ENCODE data around the gene ATXN7L1. TPM values are rescaled to one million over a fixed set of nuclear protein-coding genes. Genes with fewer than 3 reads are reported as not detected.
A peak's percentile ranks its signal among the peaks of the same experiment; 100 is the strongest.

The ATXN7L1 gene
- total and polyA plus RNA-seq, 2 of the 13 experiments (the other 11 are each of a cell fraction or from before 2014, with no cell fraction given): 4.1 to 7.8 TPM

- H3K9ac ChIP-seq (ENCODE audit: insufficient read depth, low read depth, low read length): no peak overlapping the region
- in situ Hi-C loops (cut with HindIII; ENCODE audit: extremely low pct_ligation_motif_present, low pct_unique_long_range_greater_than_20kb): no loop called here
- CTCF ChIA-PET (ENCODE audit: low intra/inter-chr PET ratio, low total read pairs): no interaction called here
- intact Hi-C loops (cut with micrococcal nuclease; ENCODE audit: unreplicated experiment): no loop called here
- POLR2A ChIA-PET: interaction anchor here (1.2 kb wide), 1 partner anchor 12 kb away, joined by 3 read pairs; no protein-coding TSS in a partner anchor
- FAIRE-seq: no peak
- H3K9me3 ChIP-seq (ENCODE audit: low read length): no peaks in the 10 kb centered on the region
- no peaks in the 10 kb centered on the region; a peak in 1 of 5 replicates for H3K27me3 ChIP-seq (ENCODE audit: control insufficient read depth in 1 of 2, insufficient read depth in 2 of 2, low read length in 2 of 2)
- no peak overlapping the region for H3K4me3 ChIP-seq (replicated peaks in 1 of 3; ENCODE audit: insufficient read depth in 1 of 3, low read depth in 2 of 3, low read length in 3 of 3)
- no peak for ATAC-seq
- WGBS (ENCODE audit: low lambda C conversion rate): 74% methylated on average over 6 of the region's 6 CpGs
- peaks cover 43% of the 10 kb centered on the region for H3K4me1 ChIP-seq (ENCODE audit: insufficient read depth, low read length)
- no peak overlapping the region for H3K27ac ChIP-seq (ENCODE audit: extremely low read length, insufficient read depth, low read length)
- H2AFZ ChIP-seq (ENCODE audit: low read length): no peak overlapping the region
- no peak for DNase-seq (ENCODE audit: low spot score)
- no peak overlapping the region; the same call in 1 of the 2 replicates for H3K4me2 ChIP-seq (ENCODE audit: low read depth, low read length)
- no peaks in the 10 kb centered on the region for H3K36me3 ChIP-seq (replicated peaks in 1 of 2; ENCODE audit: control insufficient read depth in 1 of 2, insufficient read depth in 2 of 2, low read length in 2 of 2)
- BruUV-seq (replicated peaks): no TSS peak
- TF ChIP-seq HMGA1 (CRISPR knock-in tag; conservative IDR thresholded peaks at IDR 0.05): no peak
- TF ChIP-seq ZNF446 (CRISPR knock-in tag; IDR thresholded peaks at IDR 0.05): no peak
- TF ChIP-seq ZNF263 (CRISPR knock-in tag; IDR thresholded peaks at IDR 0.05): peak; percentile 64
- H4K20me1 ChIP-seq (ENCODE audit: insufficient read depth, low read length): no peaks in the 10 kb centered on the region; the same call in 1 of the 2 replicates
- peaks cover 74% of the 10 kb centered on the region for H3K79me2 ChIP-seq (ENCODE audit: insufficient read depth, low read length)
These were observed 4.4 kb upstream of the ATXN7L1 start for GRCh38 chr7:105880571-105881330.

GRCh38 chr7:105879782-105880181 lies 3.4 kb upstream of the ATXN7L1 start:
- intact Hi-C loops (cut with micrococcal nuclease; ENCODE audit: unreplicated experiment) (loop anchor here (5.0 kb wide), 1 partner anchor 63 kb away; no protein-coding TSS in a partner anchor), in situ Hi-C loops (cut with HindIII; ENCODE audit: extremely low pct_ligation_motif_present, low pct_unique_long_range_greater_than_20kb) (loop anchor here (5.0 kb wide), 1 partner anchor 117 kb away; no protein-coding TSS in a partner anchor)
- Histone ChIP-seq H3K27me3 (ENCODE audit: control insufficient read depth in 1 of 2, insufficient read depth in 2 of 2, low read length in 2 of 2) (no peaks in the 10 kb centered on the region; a peak in 1 of 5 replicates), H4K20me1 (ENCODE audit: insufficient read depth, low read length) (no peaks in the 10 kb centered on the region; the same call in 1 of the 2 replicates), H3K4me1 (ENCODE audit: insufficient read depth, low read length) (peaks cover 52% of the 10 kb centered on the region), H2AFZ (ENCODE audit: low read length) (no peak overlapping the region), H3K4me2 (ENCODE audit: low read depth, low read length) (peak overlapping the region; percentile 95; the same call in 1 of the 2 replicates), H3K27ac (ENCODE audit: extremely low read length, insufficient read depth, low read length) (no peak overlapping the region), H3K9ac (ENCODE audit: insufficient read depth, low read depth, low read length) (no peak overlapping the region), H3K9me3 (ENCODE audit: low read length) (no peaks in the 10 kb centered on the region), H3K36me3 (replicated peaks in 1 of 2; ENCODE audit: control insufficient read depth in 1 of 2, insufficient read depth in 2 of 2, low read length in 2 of 2) (no peaks in the 10 kb centered on the region), H3K79me2 (ENCODE audit: insufficient read depth, low read length) (peaks cover 71% of the 10 kb centered on the region), H3K4me3 (replicated peaks in 1 of 3; ENCODE audit: insufficient read depth in 1 of 3, low read depth in 2 of 3, low read length in 3 of 3) (no peak overlapping the region)
- no TSS peak for BruUV-seq (replicated peaks)
- ATAC-seq: no peak
- no peak for DNase-seq (ENCODE audit: low spot score)
- ChIA-PET CTCF (ENCODE audit: low intra/inter-chr PET ratio, low total read pairs) (no interaction called here), POLR2A (no interaction called here)
- no peak for FAIRE-seq
- 96% methylated on average over 2 of the region's 2 CpGs for WGBS (ENCODE audit: low lambda C conversion rate)
- TF ChIP-seq PBX2 (CRISPR knock-in tag; IDR thresholded peaks at IDR 0.05) (0 out of 2 replicates have a peak, but pooled peaks have one; percentile 18), ZNF33A (CRISPR knock-in tag; IDR thresholded peaks at IDR 0.05; ENCODE audit: borderline replicate concordance) (no peak)
